Hematopoietic multipotent progenitor cell treated with erythropoietin and hydrocortisone succinate and interleukin-3 and kit ligand, for 17 days (in vitro differentiated cells): ENCODE results near the gene OR2S2.
"Not testable (repeated sequence)": the region's sequence is repeated elsewhere in the genome, so short reads cannot be mapped to it uniquely, and the experiment has no call there.

Experiments
- DNase-seq: peaks from one replicate; pipeline ENCODE4 v3.0.0-alpha.2; 2015; ENCODE audit warnings: low spot score

OR2S2 gene

DNA sequence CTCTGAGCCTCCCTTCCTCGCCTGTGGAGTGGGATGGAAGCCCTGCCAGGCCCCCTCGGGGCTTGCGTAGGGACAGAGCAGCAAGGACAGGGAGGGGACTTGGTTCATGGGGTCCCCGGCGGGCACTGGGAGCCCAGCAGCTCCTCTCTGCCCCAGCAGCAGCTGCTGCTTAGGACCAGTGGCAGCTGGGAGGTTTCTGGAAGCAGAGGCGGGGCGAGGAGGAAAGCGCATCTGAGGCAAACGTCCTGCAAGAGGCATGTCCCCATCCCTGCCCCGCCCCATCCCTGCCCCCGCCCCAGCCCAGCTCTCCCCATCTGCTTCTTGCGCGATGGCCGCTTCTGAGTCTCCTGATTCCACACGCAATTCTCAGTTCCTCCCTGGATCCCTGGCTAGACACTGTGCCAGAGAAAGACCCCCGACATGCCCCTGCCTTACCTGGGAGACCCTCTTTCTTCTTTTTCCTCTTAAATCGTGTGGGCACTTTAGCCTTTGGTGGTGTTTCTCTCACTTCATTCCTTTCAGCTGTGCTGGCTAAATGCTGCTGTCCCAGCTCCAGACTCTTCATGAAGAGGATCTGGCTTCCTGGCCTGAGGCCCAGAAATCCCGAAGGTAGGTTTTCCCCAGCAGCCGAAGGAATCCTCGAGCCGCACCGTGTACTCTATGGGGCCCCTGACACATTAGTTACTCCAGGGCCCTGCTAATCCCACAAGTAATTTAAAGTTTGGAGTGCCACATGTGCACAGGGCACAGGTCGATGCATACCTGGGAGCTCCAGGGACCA is 4.4 kb upstream of the OR2S2 start:
- no peak for DNase-seq

DNA sequence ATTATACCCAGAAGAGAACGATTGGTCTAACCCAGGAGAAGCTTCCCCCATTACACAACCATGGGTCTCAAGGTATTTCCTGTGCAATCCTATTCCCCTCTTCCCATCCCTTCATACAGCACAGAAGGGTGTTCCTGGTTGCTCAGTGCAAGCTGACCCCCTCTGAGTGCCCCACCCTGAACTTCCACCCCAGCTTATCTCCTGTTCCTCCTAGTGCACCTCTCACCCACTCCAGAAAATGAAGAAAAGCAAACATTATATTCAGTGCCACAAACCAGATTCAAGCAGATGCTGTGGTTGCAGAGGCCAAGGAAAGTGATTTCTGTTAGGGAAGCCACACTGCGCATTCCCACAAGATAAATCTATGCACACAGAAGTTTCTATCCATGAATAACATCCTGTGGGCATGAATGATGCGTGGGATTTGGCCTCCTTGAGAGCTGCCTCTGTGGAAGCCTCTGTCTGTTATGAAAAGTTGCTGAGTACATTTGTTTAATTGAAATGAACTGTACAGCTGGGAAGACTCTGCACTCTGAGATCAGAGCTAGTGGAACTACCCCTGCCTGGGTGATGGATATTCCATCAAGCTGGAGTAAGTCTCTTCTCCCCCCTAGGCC is 2.2 kb upstream of the OR2S2 start:
- no peak for DNase-seq

DNA sequence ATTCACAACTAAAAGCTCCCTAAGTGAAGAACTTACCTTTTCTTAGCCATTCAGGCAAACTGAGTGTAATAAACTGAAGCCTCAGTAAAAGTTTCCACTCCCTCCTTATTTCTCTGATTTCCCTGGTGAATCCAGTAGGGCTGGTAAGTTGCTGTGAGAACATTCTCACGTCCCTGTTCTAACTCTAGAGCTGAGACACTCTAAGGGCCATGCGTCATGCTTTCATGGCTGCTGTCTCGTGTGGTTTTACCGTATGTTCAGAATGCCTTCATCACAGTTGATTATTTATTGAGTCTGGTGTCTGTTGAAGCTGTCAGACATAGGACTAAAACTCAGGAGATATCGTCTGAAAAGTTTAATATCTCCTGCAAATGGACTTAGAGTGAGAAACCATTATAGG is 1.3 kb downstream of the OR2S2 start:
- DNase-seq: no peak

GRCh38 chr9:35954942-35955546 is 2.9 kb downstream of the OR2S2 start:
- peak; percentile 46 for DNase-seq

DNA sequence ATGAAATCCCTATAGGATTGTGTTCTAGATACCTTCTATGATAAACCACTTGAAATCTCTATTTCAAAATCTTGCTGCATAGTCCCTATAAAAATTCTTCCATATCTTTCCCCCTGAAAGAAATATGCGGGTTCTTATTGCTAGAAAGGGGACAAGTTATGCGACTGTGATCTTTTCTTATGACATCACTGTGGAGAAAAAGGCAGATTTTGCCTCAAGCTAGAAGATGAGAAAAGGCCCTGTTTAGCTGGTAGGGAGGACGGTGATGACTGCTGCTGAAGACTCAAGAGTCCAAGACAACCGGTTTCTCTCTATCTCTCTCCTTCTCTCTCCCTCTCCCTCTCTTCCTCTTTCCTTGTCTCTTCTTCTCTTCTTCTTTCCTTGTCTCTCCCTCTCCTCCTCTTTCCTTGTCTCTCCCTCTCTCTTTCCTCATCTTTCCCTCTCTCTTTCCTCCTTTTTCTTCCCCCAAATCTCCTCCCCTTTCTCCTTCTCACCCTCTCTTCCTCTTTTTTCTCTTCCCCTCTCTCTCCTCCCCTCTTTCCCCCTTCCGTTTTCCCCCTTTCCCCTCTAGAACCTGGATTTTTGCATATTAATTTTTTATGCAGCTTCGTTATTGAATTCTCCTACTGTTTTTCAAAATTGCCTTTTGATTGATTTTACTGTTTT is 5.3 kb downstream of the OR2S2 start:
- no peak for DNase-seq

DNA sequence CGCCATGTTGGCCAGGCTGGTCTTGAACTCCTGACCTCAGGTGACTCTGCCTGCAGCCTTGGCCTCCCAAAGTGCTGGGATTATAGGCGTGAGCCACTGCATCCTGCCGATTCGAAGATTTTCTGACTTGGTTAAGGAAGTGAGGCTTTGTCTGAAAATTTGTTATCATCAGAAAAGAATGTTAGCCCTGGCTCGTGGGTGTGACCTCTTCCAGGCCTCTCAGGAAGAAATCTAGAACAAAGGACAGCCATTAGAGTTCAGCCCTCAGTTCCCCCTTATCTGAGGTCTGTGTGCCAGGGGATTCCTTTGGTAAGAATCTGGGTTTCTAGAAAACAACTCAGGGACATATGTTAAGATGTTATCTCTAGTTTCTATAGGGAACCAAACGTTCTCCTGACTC is 6.2 kb downstream of the OR2S2 start:
- no peak for DNase-seq

GRCh38 chr9:35948901-35949318 is 9.0 kb downstream of the OR2S2 start:
- no peak for DNase-seq

DNA sequence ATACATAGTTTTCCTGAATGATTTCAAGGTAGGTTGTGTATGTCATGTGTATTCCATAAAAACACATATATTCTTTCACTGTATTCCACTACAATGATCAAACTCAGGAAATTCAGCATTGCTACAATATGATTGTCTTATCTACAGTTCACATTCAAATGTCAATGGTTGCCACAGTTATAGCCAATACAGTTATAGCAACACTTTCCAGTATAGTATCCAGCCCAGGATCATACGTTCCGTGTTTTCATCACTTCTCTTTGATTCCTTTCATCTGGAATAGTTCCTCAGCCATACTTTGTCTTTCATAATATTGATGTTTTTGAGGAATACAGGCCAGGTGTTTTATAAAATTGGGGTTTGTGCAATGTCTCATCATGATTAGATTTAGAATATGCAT is 9.5 kb downstream of the OR2S2 start:
- DNase-seq: no peak

GRCh38 chr9:35945341-35946018 is 12.5 kb downstream of the OR2S2 start:
- DNase-seq: peak; percentile 32

GRCh38 chr9:35944841-35945240 is 13.1 kb downstream of the OR2S2 start:
- no peak for DNase-seq

- no peak for DNase-seq
These were observed 13.8 kb downstream of the OR2S2 start for GRCh38 chr9:35944173-35944572.

- no peak for DNase-seq
These were observed 15.7 kb downstream of the OR2S2 start for GRCh38 chr9:35942286-35942685.

GRCh38 chr9:35940458-35941407 is 17.2 kb downstream of the OR2S2 start:
- no peak for DNase-seq

GRCh38 chr9:35939679-35940250 is 18.2 kb downstream of the OR2S2 start:
- DNase-seq: no peak

GRCh38 chr9:35938474-35939356 is 19.2 kb downstream of the OR2S2 start:
- DNase-seq: no peak

DNA sequence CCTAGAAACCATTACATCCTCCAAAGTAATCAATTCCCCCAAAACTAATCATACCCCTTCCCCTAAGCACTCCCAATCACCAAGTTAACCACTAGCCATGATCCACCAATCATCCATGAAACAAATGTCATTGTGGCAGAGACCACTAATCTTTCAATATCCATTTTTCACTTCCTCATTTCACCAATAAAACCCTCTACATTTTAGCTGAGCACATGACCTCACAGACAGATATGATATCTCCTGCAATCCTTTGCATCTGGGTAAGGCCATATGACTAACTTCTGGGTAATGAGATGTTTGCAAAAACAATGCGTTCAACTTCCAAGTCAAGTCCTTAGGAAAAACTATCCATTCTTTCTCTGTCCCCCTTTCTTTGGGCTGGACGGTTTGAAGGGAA is 20.7 kb downstream of the OR2S2 start:
- no peak for DNase-seq

- no peak for DNase-seq
These were observed 22.0 kb downstream of the OR2S2 start for GRCh38 chr9:35935755-35936509.

- DNase-seq: no peak
These were observed 22.7 kb downstream of the OR2S2 start for GRCh38 chr9:35935261-35935660.

- not testable (repeated sequence) for DNase-seq
These were observed 23.9 kb downstream of the OR2S2 start for GRCh38 chr9:35934069-35934468.
